SU-DHL-6 (cell line): Measurements from ENCODE around the gene RANBP9.

Experiments
- EZH2phosphoT487 ChIP-seq: fragments of 200-600 bp; sonication (generic), shearing (Covaris generic); conservative IDR thresholded peaks from 2 replicates; pipeline ENCODE4 v1.6.1; 2018; ENCODE audit warnings: mild to moderate bottlenecking, antibody characterized with exemption, low read length, moderate library complexity, mixed read lengths
- TF ChIP-seq, protein P1 (sequence below): fragments of 200-600 bp; sonication (generic); IDR thresholded peaks from one replicate; pipeline ENCODE4 v1.5.1; 2017; ENCODE audit warnings: antibody characterized with exemption, mild to moderate bottlenecking, low read length, moderate library complexity; ENCODE audit not compliant: insufficient read depth, poor library complexity, severe bottlenecking

DNA sequence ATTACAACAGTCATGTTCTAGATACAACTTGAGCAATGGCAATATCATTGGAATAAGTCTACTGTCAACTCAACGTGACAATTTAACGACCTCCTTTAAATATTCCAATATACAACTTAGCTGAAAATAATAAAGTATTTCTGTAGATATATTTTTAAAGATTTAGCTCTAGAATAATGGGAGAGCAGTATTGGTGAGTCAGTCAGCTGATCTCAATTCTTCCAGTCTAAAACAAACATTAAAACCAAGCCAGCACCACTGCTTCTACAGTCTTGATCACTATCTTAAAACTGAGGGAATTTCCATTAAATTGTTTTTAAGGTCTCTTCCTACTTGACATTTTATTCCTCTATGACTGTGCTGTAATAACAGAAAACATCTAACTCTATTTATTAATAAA lies 58.3 kb downstream of the RANBP9 start:
- TF ChIP-seq, protein P1, sequence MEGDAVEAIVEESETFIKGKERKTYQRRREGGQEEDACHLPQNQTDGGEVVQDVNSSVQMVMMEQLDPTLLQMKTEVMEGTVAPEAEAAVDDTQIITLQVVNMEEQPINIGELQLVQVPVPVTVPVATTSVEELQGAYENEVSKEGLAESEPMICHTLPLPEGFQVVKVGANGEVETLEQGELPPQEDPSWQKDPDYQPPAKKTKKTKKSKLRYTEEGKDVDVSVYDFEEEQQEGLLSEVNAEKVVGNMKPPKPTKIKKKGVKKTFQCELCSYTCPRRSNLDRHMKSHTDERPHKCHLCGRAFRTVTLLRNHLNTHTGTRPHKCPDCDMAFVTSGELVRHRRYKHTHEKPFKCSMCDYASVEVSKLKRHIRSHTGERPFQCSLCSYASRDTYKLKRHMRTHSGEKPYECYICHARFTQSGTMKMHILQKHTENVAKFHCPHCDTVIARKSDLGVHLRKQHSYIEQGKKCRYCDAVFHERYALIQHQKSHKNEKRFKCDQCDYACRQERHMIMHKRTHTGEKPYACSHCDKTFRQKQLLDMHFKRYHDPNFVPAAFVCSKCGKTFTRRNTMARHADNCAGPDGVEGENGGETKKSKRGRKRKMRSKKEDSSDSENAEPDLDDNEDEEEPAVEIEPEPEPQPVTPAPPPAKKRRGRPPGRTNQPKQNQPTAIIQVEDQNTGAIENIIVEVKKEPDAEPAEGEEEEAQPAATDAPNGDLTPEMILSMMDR: no peak
- no peak for TF ChIP-seq EZH2phosphoT487
